ENCODE data around the gene TMEM238L. TPM values are rescaled to one million over a fixed set of nuclear protein-coding genes. Genes with fewer than 3 reads are reported as not detected.

TMEM238L gene
- total and polyA plus RNA-seq, 3 experiments from 2014 or later = not detected

DNA sequence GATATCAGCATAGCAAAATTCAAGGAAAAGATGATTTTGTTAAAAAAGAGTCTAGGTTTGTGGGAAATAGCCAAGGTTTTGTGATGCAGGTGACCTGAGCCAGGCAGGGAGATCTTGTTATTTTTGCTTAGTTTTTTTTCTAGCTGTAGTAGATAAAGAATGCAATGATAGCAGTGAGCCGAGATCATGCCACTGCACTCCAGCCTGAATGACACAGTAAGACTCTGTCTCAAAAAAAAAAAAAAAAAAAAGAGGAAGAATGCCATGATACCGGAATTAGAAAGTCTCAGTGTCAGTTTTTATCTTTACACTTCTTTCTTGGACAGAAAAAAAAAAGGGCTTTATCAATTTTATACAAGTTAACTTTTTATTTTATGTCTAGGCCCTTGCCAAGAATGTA is 27.5 kb downstream of the TMEM238L start:
- no peak overlapping the region for H3K27ac ChIP-seq (ENCODE audit: low read depth, low read length)
- Mint-ChIP-seq H3K27me3 (peaks cover 2 to 6% of the 10 kb centered on the region in 2 donors), H3K27ac (no peak overlapping the region), H3K36me3 (peaks cover 0 to 11% (median 0%) of the 10 kb centered on the region in 3 donors), H3K9me3 (peaks cover 6 to 20% (median 11%) of the 10 kb centered on the region in 5 donors), H3K4me3 (no peak overlapping the region), H3K4me1 (no peaks in the 10 kb centered on the region)
- DNase-seq = no peak
- ChIA-PET POLR2A (no interaction called here), CTCF (no interaction called here)
- H3K9me3 ChIP-seq (ENCODE audit: low read length) = peaks cover 4% of the 10 kb centered on the region
- H3K4me1 ChIP-seq (ENCODE audit: insufficient read depth, low read length) = no peaks in the 10 kb centered on the region
- H3K27me3 ChIP-seq (ENCODE audit: insufficient read depth, low read length, poor library complexity, severe bottlenecking) = no peaks in the 10 kb centered on the region
- no peak overlapping the region for H3K4me3 ChIP-seq (ENCODE audit: low read length)
- no peaks in the 10 kb centered on the region for H3K36me3 ChIP-seq (ENCODE audit: insufficient read depth, low read length)

DNA sequence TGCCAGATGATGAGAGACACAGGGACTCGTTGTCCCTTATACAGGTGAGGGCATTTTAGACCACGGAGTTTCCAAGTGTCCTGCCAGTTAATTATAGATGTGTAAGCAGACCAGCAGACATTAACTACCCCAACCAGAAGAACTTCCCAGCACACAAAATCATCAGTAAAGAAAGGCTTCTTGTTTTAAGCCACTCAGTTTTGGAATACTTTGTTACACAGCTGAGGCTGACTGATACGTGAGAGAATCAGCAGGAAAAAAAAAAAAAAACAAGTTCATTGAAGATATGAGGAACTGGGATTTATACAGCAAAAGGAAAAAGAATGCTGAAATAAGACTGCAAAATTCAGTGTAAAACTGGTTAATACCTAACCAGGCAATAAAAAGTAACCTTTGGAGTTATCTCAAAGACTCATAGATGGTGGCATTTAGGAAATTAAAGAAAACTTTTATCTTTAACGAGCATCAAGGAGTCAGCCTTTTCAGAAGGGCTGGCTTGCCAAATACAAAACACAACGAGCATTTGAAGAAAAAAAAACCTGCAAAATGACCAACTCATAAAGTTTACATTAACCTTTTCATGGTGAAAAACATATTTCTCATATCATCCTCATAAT is 28.1 kb downstream of the TMEM238L start:
- no peak for DNase-seq
- H3K4me3 Mint-ChIP-seq = peak overlapping the region in 1 of 7 donors; percentile 14
- ChIA-PET CTCF (no interaction called here), POLR2A (no interaction called here)
- no peaks in the 10 kb centered on the region for H3K4me1 Mint-ChIP-seq
- no peaks in the 10 kb centered on the region for H3K36me3 ChIP-seq (ENCODE audit: insufficient read depth, low read length)
- peaks cover 4% of the 10 kb centered on the region for H3K9me3 ChIP-seq (ENCODE audit: low read length)
- peaks cover 6 to 21% (median 13%) of the 10 kb centered on the region in 5 donors for H3K9me3 Mint-ChIP-seq
- H3K4me3 ChIP-seq (ENCODE audit: low read length) = no peak overlapping the region
- H3K36me3 Mint-ChIP-seq = peaks cover 0 to 12% (median 0%) of the 10 kb centered on the region in 3 donors
- no peaks in the 10 kb centered on the region for H3K4me1 ChIP-seq (ENCODE audit: insufficient read depth, low read length)
- no peaks in the 10 kb centered on the region for H3K27me3 ChIP-seq (ENCODE audit: insufficient read depth, low read length, poor library complexity, severe bottlenecking)
- no peak overlapping the region for H3K27ac ChIP-seq (ENCODE audit: low read depth, low read length)
- H3K27me3 Mint-ChIP-seq = peaks cover 2 to 7% of the 10 kb centered on the region in 2 donors
- no peak overlapping the region for H3K27ac Mint-ChIP-seq

DNA sequence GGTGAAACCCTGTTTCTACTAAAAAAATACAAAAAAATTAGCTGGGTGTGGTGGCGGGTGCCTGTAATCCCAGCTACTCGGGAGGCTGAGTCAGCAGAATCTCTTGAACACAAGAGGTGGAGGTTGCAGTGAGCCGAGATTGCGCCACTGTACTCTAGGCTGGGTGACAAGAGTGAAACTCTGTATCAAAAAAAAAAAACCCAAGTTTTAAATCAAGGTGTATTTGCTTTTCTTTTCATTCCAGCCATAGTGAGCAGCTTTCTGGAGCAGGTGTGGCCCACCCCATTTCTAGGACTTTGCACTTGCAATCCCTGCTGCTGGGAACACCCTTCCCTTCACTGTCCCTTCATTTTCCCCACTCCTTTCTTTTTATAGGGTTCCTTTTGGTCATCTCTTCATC is 28.8 kb downstream of the TMEM238L start:
- Histone ChIP-seq H3K36me3 (ENCODE audit: insufficient read depth, low read length) (no peaks in the 10 kb centered on the region), H3K27me3 (ENCODE audit: insufficient read depth, low read length, poor library complexity, severe bottlenecking) (no peaks in the 10 kb centered on the region), H3K4me3 (ENCODE audit: low read length) (no peak overlapping the region), H3K9me3 (ENCODE audit: low read length) (peaks cover 4% of the 10 kb centered on the region), H3K27ac (ENCODE audit: low read depth, low read length) (no peak overlapping the region), H3K4me1 (ENCODE audit: insufficient read depth, low read length) (no peaks in the 10 kb centered on the region)
- Mint-ChIP-seq H3K27me3 (peaks cover 2 to 4% of the 10 kb centered on the region in 2 donors), H3K4me1 (no peaks in the 10 kb centered on the region), H3K9me3 (peaks cover 6 to 21% (median 13%) of the 10 kb centered on the region in 5 donors), H3K27ac (no peak overlapping the region), H3K36me3 (peaks cover 0 to 12% (median 0%) of the 10 kb centered on the region in 3 donors), H3K4me3 (no peak overlapping the region)
- ChIA-PET POLR2A (no interaction called here), CTCF (no interaction called here)
- no peak for DNase-seq

DNA sequence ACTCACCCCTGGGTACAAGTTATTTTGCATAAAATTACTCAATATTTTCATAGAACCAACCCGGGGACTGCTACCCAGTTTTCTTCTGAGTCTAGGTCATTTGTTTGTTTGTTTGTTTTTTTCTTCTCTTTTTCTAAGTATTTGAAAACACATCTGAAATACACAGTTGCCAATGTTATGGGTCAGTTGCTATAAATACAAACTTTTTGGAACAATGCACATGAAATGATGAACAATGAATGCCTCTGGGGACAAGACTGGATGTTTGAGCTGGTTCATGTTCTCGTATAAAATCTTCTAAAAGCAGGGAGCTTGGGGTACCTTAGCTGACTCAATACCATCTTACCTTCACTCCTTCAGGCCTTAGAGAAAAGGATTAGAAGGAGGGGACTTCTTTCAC is 30.5 kb downstream of the TMEM238L start:
- CTCF ChIA-PET = interaction anchor here (1.6 kb wide), 1 partner anchor 71 kb away, joined by 3 read pairs; no protein-coding TSS in a partner anchor
- no peaks in the 10 kb centered on the region for H3K36me3 ChIP-seq (ENCODE audit: insufficient read depth, low read length)
- POLR2A ChIA-PET = no interaction called here

DNA sequence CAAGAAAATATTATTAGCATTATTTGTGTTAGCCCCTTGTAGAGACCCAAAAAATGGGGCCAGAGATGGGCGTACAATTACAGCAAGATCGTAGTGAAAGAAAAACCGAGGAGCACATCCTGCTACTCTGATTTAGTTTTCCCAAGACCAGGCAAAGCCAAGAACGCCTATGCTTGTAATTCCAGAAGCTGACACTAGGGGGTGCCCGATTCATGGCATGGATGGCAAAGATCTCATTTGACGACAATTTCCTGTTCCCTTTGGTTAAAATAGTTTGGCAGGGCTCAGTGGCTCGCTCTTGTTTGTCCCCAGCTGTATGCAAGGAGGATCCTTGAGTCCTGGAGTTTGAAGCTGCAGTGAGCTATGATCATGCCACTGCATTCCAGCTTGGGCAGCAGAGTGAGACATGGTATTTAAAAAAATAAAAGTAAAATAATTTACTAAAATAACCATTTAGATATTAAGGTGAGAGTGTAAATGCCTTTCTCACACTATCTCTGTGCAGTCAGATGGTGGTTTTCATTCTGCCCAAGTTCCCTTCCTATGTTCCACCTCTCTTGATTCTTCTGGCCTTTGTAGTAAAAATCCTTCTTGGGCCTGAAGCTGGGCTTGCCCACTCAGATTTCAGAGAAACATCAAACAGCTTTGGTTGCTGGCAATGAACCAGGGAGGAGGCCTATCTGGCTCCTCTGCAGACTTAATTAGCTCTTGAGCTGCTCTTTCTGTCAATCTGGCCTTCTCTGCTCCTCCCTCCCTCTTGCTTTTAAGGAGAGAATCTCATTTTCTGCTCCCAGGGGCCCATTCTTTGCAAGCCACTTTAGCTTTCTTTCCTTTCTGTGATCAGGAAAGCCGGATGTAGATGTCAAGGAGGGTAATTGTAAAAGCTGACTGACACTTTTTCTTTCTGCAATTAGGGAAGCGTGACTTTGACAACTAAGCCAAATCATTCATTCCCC is 31.2 kb downstream of the TMEM238L start:
- peaks cover 2 to 4% of the 10 kb centered on the region in 2 donors for H3K27me3 Mint-ChIP-seq
- H3K4me1 Mint-ChIP-seq = no peaks in the 10 kb centered on the region
- peaks cover 6 to 21% (median 13%) of the 10 kb centered on the region in 5 donors for H3K9me3 Mint-ChIP-seq
- Histone ChIP-seq H3K36me3 (ENCODE audit: insufficient read depth, low read length) (no peaks in the 10 kb centered on the region), H3K9me3 (ENCODE audit: low read length) (peaks cover 4% of the 10 kb centered on the region), H3K27ac (ENCODE audit: low read depth, low read length) (no peak overlapping the region), H3K4me3 (ENCODE audit: low read length) (no peak overlapping the region), H3K27me3 (ENCODE audit: insufficient read depth, low read length, poor library complexity, severe bottlenecking) (no peaks in the 10 kb centered on the region), H3K4me1 (ENCODE audit: insufficient read depth, low read length) (no peaks in the 10 kb centered on the region)
- H3K36me3 Mint-ChIP-seq = peaks cover 0 to 12% (median 0%) of the 10 kb centered on the region in 3 donors
- no peak overlapping the region for H3K4me3 Mint-ChIP-seq
- ChIA-PET POLR2A (no interaction called here), CTCF (interaction anchor here (1.0 to 1.6 kb wide), 2 partner anchors 9 to 72 kb away, joined by 3 read pairs; no protein-coding TSS in a partner anchor)
- no peak overlapping the region for H3K27ac Mint-ChIP-seq
- peak in 1 of 5 donors; percentile 4 for DNase-seq

More for the DNA sequence above, 30.5 kb downstream of the TMEM238L start:
- Mint-ChIP-seq H3K9me3 (peaks cover 6 to 21% (median 13%) of the 10 kb centered on the region in 5 donors), H3K27ac (no peak overlapping the region), H3K4me3 (no peak overlapping the region), H3K4me1 (no peaks in the 10 kb centered on the region), H3K36me3 (peaks cover 0 to 12% (median 0%) of the 10 kb centered on the region in 3 donors), H3K27me3 (peaks cover 2 to 4% of the 10 kb centered on the region in 2 donors)
- Histone ChIP-seq H3K27me3 (ENCODE audit: insufficient read depth, low read length, poor library complexity, severe bottlenecking) (no peaks in the 10 kb centered on the region), H3K4me1 (ENCODE audit: insufficient read depth, low read length) (no peaks in the 10 kb centered on the region), H3K4me3 (ENCODE audit: low read length) (no peak overlapping the region), H3K27ac (ENCODE audit: low read depth, low read length) (no peak overlapping the region), H3K9me3 (ENCODE audit: low read length) (peaks cover 4% of the 10 kb centered on the region)
- DNase-seq = no peak

DNA sequence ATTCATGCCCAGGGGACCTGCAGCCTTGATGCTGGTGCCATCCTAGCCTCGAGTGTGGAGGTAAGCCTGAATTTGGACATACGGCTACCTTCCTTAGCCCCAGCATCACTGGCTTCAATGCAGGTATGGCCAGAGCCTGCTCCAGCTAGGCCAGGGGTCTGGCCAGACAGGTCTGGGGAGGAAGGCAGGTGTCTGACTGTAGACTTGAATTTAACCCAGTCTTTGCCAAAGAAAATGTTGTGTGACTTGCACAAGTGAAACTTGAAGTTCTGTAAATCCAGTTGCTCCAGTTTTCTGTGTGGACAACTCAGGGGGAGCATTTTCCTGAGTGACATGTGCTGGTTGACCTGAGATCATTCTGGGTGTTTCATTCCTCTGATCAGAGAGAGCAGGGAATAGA is 32.8 kb downstream of the TMEM238L start:
- H3K4me1 Mint-ChIP-seq = no peaks in the 10 kb centered on the region
- H3K27ac Mint-ChIP-seq = no peak overlapping the region
- Histone ChIP-seq H3K9me3 (ENCODE audit: low read length) (peaks cover 4% of the 10 kb centered on the region), H3K27me3 (ENCODE audit: insufficient read depth, low read length, poor library complexity, severe bottlenecking) (no peaks in the 10 kb centered on the region), H3K4me1 (ENCODE audit: insufficient read depth, low read length) (no peaks in the 10 kb centered on the region), H3K27ac (ENCODE audit: low read depth, low read length) (no peak overlapping the region), H3K36me3 (ENCODE audit: insufficient read depth, low read length) (no peaks in the 10 kb centered on the region), H3K4me3 (ENCODE audit: low read length) (no peak overlapping the region)
- peaks cover 0 to 13% (median 0%) of the 10 kb centered on the region in 3 donors for H3K36me3 Mint-ChIP-seq
- CTCF ChIA-PET = no interaction called here
- H3K27me3 Mint-ChIP-seq = peaks cover 3 to 4% of the 10 kb centered on the region in 2 donors
- no peak overlapping the region for H3K4me3 Mint-ChIP-seq
- DNase-seq = no peak
- POLR2A ChIA-PET = no interaction called here
- H3K9me3 Mint-ChIP-seq = peaks cover 6 to 21% (median 13%) of the 10 kb centered on the region in 5 donors

DNA sequence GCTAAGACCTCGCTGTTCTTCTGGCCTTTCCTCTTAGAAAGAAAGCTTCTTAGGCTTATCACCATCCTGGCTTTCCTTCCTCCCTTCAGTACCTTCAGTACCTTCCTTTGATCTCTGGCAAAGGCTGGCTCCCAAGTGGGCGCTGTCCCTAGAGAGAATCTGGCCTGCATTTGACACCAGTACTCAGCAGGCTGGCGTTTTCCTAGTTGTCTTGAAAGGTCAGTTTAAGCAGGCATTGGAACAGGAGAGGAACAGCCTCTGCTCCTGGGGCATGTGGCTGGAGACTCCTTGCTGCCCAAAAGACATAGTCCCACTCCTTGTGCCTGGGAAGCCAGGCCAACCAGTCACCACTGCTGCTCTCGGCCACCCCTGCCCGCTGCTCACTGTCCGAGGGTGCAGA is 34.1 kb downstream of the TMEM238L start:
- ChIA-PET POLR2A (no interaction called here), CTCF (no interaction called here)
- no peak overlapping the region for H3K27ac Mint-ChIP-seq
- H3K4me1 Mint-ChIP-seq = no peaks in the 10 kb centered on the region
- peaks cover 0 to 8% (median 0%) of the 10 kb centered on the region in 3 donors for H3K36me3 Mint-ChIP-seq
- H3K4me1 ChIP-seq (ENCODE audit: insufficient read depth, low read length) = no peaks in the 10 kb centered on the region
- H3K4me3 ChIP-seq (ENCODE audit: low read length) = no peak overlapping the region
- H3K4me3 Mint-ChIP-seq = no peak overlapping the region
- no peaks in the 10 kb centered on the region for H3K36me3 ChIP-seq (ENCODE audit: insufficient read depth, low read length)
- H3K27ac ChIP-seq (ENCODE audit: low read depth, low read length) = no peak overlapping the region
- peaks cover 6 to 15% (median 10%) of the 10 kb centered on the region in 5 donors for H3K9me3 Mint-ChIP-seq
- H3K9me3 ChIP-seq (ENCODE audit: low read length) = peaks cover 4% of the 10 kb centered on the region
- no peaks in the 10 kb centered on the region for H3K27me3 ChIP-seq (ENCODE audit: insufficient read depth, low read length, poor library complexity, severe bottlenecking)
- H3K27me3 Mint-ChIP-seq = peaks cover 3 to 4% of the 10 kb centered on the region in 2 donors
- no peak for DNase-seq

DNA sequence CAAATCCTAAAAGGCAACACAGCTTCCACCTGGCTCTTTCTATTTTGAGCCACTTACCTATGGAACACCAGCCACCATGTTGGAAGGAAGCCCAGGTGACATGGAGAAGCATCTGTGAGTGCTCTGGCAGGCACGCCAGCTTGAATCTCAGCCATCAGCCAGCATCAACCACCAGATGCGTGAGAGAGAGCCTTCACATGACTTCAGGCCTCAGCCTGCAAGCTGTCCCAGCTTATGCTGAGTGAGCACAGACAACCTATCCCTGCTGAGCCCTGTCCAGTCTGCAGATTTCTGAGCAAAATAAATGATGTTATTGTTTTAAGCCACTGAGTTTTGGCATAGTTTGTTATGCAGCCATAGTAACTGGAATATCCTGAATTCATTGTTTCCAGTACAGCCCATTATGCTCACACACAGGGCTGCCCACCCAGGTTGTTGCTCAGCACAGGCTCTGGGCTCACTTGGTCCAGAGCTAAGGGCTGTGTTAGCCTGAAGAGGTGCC is 35.1 kb downstream of the TMEM238L start:
- Histone ChIP-seq H3K4me3 (ENCODE audit: low read length) (no peak overlapping the region), H3K27me3 (ENCODE audit: insufficient read depth, low read length, poor library complexity, severe bottlenecking) (no peaks in the 10 kb centered on the region), H3K4me1 (ENCODE audit: insufficient read depth, low read length) (no peaks in the 10 kb centered on the region), H3K27ac (ENCODE audit: low read depth, low read length) (no peak overlapping the region), H3K9me3 (ENCODE audit: low read length) (peaks cover 4% of the 10 kb centered on the region), H3K36me3 (ENCODE audit: insufficient read depth, low read length) (no peaks in the 10 kb centered on the region)
- DNase-seq = no peak
- peaks cover 6 to 15% (median 10%) of the 10 kb centered on the region in 5 donors for H3K9me3 Mint-ChIP-seq
- peak overlapping the region in 2 of 8 donors; percentile 2 to 16 for H3K27ac Mint-ChIP-seq
- H3K36me3 Mint-ChIP-seq = peaks cover 0 to 8% (median 0%) of the 10 kb centered on the region in 3 donors
- no peak overlapping the region for H3K4me3 Mint-ChIP-seq
- ChIA-PET CTCF (no interaction called here), POLR2A (no interaction called here)
- no peaks in the 10 kb centered on the region for H3K4me1 Mint-ChIP-seq
- H3K27me3 Mint-ChIP-seq = peaks cover 1 to 7% of the 10 kb centered on the region in 2 donors

Measured in CD8-positive, alpha-beta memory T cell (primary cell).